ENCODE results near the gene TEX14.
"Not testable (repeated sequence)": the region's sequence is repeated elsewhere in the genome, so short reads cannot be mapped to it uniquely, and the experiment has no call there.

TEX14 gene

DNA sequence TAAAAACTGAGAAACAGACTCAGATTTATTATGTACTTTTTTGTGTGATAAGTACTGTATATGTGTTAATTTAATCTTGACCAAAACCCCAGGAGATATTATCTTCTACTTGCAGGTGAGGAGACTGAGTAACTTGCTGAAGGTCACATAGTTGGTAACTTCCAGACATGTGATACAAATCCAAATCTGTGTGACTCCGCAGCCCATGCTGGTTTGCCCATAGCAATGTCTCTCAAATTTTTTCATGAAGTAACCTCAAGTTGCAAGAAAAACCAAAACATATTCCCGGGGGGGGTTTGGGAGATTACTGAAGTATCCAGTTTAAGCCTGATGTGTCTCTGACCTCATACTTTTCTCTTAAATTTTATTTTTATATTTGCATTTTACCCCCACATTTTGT lies 3.3 kb downstream of the TEX14 start:
- TF ChIP-seq, protein P1, sequence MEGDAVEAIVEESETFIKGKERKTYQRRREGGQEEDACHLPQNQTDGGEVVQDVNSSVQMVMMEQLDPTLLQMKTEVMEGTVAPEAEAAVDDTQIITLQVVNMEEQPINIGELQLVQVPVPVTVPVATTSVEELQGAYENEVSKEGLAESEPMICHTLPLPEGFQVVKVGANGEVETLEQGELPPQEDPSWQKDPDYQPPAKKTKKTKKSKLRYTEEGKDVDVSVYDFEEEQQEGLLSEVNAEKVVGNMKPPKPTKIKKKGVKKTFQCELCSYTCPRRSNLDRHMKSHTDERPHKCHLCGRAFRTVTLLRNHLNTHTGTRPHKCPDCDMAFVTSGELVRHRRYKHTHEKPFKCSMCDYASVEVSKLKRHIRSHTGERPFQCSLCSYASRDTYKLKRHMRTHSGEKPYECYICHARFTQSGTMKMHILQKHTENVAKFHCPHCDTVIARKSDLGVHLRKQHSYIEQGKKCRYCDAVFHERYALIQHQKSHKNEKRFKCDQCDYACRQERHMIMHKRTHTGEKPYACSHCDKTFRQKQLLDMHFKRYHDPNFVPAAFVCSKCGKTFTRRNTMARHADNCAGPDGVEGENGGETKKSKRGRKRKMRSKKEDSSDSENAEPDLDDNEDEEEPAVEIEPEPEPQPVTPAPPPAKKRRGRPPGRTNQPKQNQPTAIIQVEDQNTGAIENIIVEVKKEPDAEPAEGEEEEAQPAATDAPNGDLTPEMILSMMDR (conservative IDR thresholded peaks at IDR 0.05), result no peak
- H3K27ac ChIP-seq, result no peak overlapping the region

DNA sequence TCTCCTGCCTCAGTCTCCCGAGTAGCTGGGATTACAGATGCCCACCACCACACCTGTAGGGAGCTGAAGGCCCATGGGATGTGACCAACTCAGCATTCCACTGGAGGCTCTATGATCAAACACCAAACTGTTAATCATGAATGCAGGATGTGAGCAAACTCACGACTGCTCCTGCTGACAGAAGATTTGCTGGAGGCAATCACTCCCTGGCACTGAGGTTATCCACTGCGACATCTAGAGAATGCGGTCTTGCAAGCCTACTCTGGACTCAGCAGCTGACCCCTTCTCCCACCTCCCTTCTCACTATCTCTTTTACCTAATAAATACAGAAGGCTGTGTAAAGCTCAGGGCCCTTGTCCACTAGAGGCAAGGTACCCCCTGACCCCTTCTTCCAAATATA lies 4.9 kb downstream of the TEX14 start:
- TF ChIP-seq, protein P1 (conservative IDR thresholded peaks at IDR 0.05), result no peak
- H3K27ac ChIP-seq, result peak overlapping the region; percentile 18; the same call in 1 of the 2 replicates

DNA sequence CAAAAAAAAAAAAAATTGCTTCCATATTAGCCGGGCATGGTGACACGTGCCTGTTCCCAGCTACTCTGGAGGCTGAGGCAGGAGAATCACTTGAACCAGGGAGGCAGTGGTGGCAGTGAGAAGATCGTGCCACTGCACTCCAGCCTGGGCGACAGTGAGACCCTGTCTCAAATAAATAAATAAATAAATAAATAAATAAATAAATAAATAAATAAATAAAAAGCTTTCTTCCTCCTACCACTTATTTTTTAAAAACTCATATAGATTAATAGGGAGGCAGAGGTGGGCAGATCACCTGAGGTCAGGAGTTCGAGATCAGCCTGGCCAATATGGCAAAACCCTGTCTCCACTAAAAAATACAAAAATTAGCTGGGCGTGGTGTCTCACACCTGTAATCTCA lies 7.4 kb downstream of the TEX14 start:
- H3K27ac ChIP-seq, result not testable (repeated sequence)

DNA sequence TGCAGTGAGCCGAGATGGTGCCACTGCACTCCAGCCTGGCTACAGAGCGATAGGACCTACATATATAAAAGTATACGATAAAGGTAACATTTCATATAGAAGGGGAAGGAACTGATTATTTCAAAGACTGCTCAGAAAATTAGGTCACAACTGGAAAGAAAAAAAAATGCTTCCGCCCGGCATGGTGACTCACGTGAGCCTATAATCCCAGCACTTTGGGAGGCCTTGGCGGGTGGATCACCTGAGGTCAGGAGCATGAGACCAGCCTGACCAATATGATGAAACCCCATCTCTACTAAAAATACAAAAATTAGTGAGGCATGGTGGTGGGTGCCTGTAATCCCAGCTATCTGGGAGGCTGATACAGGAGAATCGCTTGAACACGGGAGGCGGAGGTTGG lies 7.8 kb downstream of the TEX14 start:
- TF ChIP-seq, protein P1 (conservative IDR thresholded peaks at IDR 0.05), result no peak
- no peak overlapping the region for H3K27ac ChIP-seq

DNA sequence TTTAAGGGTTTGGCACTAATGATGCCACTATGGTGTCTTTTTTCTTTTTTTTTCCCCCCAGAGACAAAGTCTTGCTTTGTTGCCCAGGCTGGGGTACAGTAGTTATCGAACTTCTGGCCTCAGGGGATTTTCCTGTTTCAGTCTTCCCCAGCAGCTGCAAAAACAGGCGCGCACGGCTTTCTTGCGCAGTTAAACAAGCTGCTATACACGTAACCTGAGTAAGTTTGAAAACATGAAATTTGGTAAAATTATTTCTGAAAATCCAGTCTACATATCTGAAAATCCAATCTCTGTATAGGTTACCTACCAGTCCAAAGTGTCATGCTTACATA lies 11.8 kb downstream of the TEX14 start:
- TF ChIP-seq, protein P1 (conservative IDR thresholded peaks at IDR 0.05), result no peak
- no peak overlapping the region for H3K27ac ChIP-seq

DNA sequence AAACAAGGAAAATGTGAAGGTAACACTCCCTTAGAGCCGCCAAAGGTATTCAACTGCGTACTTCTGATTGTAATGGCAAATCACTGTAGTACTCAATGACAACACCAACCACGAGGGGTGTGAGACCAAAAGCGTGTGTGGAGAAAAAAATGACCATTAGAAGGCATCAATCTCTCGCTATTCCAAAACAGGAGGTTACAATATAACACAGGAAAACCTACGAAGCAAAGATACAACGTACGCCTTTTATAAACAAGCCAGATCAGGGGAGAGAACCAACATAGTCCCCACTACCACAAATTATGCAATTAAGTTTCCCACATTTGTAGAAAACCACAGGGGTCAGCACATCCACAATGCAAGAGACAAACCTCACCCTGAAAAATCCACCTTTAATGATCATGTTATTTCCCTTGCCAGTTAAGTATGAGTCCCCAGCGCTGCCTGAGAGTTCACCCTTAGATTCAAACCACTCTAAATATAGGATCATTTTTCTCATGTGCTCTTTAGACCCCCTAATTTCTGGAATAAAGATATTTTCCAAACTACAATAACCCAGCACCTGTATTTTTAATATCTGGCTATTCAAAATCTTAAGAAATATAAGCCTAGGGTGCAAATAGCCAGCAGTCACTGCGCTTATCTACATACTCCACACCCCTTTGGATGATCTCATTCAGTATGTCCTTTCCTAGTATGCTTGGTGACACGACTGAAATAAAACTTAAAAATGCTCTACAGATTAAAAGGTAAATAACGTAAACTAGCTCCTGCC lies 12.4 kb downstream of the TEX14 start:
- no peak overlapping the region for H3K27ac ChIP-seq
- TF ChIP-seq, protein P1 (conservative IDR thresholded peaks at IDR 0.05), result no peak

DNA sequence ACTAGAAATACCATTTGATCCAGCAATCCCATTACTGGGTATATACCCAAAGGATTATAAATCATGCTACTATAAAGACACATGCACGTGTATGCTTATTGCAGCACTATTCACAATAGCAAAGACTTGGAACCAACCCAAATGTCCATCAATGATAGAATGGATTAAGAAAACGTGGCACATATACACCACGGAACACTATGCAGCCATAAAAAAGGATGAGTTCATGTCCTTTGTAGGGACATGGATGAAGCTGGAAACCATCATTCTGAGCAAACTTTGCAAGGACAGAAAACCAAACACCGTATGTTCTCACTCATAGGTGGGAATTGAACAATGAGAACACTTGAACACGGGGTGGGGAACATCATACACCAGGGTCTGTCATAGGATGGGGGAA lies 13.6 kb downstream of the TEX14 start:
- H3K27ac ChIP-seq, result not testable (repeated sequence)

DNA sequence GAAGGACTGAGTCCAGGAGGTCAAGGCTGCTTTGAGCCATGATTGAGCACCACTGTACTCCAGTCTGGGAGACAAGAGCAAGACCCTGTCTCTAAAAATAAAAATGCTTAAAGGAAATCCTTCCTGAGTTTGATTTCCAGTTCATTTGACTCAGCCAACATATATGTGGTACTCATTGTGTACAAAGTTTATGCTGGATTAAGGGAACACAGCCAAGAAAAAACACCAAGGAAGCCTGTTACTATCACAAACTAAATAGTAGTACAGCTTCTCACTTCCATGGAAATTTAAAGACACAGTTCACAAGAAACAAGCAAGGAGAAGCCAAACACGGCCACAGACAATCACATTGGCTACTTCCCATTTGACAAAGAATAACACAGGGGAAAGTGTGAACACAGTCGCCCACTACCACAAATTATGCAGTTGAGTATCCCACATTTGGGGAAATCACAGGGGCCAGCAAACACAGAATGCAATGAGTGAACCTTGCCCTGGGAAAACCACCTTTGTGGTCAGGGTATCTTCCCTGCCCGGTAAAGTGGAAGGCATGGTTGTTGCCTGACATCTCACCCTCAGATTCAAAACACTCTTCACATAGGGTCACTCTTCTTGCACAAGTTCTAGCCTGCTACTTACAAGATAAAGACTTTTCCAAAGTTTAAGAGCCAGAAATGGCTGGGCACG lies 14.5 kb downstream of the TEX14 start:
- no peak overlapping the region for H3K27ac ChIP-seq
- TF ChIP-seq, protein P1 (conservative IDR thresholded peaks at IDR 0.05), result no peak

Measured in VCaP (cell line).